Measurements from ENCODE around the gene FBXL19.

DNA sequence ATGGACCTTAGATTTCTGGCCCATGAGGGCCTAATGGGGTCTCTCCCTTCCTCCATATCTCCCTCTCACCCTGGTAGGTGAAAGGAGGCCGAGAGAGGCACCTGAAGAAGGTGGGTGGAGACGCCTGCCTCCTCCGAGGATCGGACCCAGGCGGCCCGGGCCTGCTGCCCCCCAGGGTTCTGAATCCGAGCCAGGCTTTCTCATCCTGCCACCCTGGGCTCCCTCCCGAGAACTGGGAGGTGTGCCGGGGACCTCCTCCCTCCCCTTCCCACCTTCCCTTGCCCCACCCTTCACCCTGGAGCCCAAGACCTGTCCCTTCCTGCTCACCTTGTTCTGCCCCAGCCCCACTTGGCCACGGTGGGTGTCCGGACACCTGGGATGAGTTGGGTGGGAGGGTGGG is 5.0 kb downstream of the FBXL19 start:
- TF ChIP-seq POLR2A (IDR thresholded peaks at IDR 0.05; ENCODE audit: low read length) (no peak), CTCF (IDR thresholded peaks at IDR 0.05) (no peak), RCOR1 (IDR thresholded peaks at IDR 0.05; ENCODE audit: low read depth, low read length) (no peak), MAX (IDR thresholded peaks at IDR 0.05) (no peak), BHLHE40 (IDR thresholded peaks at IDR 0.05; ENCODE audit: low read depth, low read length) (no peak)
- TF ChIP-seq, protein P1, sequence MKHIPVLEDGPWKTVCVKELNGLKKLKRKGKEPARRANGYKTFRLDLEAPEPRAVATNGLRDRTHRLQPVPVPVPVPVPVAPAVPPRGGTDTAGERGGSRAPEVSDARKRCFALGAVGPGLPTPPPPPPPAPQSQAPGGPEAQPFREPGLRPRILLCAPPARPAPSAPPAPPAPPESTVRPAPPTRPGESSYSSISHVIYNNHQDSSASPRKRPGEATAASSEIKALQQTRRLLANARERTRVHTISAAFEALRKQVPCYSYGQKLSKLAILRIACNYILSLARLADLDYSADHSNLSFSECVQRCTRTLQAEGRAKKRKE (CRISPR knock-in tag; IDR thresholded peaks at IDR 0.05; ENCODE audit: low read depth): no peak

All from A549 (cell line).